Measurements from ENCODE around the gene ANTKMT. TPM values are rescaled to one million over a fixed set of nuclear protein-coding genes. Genes with fewer than 3 reads are reported as not detected.

Gene ANTKMT
- total RNA-seq, 1 donor from 2014 or later: 58.0 TPM

DNA sequence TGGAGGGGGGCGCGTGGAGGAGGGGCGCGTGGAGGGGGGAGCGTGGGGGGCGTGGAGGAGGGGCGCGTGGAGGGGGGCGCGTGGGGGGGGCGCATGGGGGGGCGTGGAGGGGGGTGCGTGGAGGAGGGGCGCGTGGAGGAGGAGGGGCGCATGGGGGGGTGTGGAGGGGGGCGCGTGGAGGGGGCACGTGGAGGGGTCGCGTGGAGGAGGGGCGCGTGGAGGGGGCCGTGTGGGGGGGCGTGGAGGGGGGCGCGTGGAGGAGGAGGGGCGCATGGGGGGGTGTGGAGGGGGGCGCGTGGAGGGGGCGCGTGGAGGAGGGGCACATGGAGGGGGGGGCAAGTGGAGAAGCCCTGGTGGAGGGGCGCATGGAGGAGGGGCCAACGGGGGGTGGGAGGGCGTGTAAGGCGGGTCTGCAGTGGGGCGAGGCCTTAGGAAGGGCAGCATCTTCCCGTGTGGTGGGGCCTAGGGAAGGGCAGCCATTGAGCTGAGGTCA, 46.8 kb downstream of the ANTKMT start:
- ChIA-PET POLR2A (no interaction called here), CTCF (no interaction called here)
- ATAC-seq (ENCODE audit: low read depth) (no peak), DNase-seq (no peak)
- H3K4me1 Mint-ChIP-seq: no peaks in the 10 kb centered on the region
- H3K27ac Mint-ChIP-seq: no peak overlapping the region
- H3K4me3 Mint-ChIP-seq: no peak overlapping the region
- H3K9me3 Mint-ChIP-seq: no peaks in the 10 kb centered on the region
- no peaks in the 10 kb centered on the region for H3K36me3 Mint-ChIP-seq (ENCODE audit: low read depth)
- no peaks in the 10 kb centered on the region for H3K27me3 Mint-ChIP-seq
- TF ChIP-seq, protein P1, sequence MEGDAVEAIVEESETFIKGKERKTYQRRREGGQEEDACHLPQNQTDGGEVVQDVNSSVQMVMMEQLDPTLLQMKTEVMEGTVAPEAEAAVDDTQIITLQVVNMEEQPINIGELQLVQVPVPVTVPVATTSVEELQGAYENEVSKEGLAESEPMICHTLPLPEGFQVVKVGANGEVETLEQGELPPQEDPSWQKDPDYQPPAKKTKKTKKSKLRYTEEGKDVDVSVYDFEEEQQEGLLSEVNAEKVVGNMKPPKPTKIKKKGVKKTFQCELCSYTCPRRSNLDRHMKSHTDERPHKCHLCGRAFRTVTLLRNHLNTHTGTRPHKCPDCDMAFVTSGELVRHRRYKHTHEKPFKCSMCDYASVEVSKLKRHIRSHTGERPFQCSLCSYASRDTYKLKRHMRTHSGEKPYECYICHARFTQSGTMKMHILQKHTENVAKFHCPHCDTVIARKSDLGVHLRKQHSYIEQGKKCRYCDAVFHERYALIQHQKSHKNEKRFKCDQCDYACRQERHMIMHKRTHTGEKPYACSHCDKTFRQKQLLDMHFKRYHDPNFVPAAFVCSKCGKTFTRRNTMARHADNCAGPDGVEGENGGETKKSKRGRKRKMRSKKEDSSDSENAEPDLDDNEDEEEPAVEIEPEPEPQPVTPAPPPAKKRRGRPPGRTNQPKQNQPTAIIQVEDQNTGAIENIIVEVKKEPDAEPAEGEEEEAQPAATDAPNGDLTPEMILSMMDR (IDR thresholded peaks at IDR 0.05): no peak
- intact Hi-C loops (cut with micrococcal nuclease): no loop called here

DNA sequence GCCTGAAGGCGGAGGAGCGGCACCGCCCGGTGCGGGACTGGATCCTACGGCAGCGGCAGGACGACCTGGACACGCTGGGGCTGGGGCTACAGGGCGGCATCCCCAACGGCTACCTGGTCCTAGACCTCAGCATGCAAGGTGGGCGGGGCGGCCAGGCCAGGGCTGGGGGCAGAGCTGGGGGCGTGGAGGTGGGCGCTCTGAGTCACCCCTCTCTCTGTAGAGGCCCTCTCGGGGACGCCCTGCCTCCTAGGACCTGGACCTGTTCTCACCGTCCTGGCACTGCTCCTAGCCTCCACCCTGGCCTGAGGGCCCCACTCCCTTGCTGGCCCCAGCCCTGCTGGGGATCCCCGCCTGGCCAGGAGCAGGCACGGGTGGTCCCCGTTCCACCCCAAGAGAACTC, 47.5 kb downstream of the ANTKMT start:
- no peaks in the 10 kb centered on the region for H3K4me1 Mint-ChIP-seq
- no peaks in the 10 kb centered on the region for H3K9me3 Mint-ChIP-seq
- intact Hi-C loops (cut with micrococcal nuclease): no loop called here
- ChIA-PET POLR2A (no interaction called here), CTCF (no interaction called here)
- no peak for DNase-seq
- no peak overlapping the region for H3K4me3 Mint-ChIP-seq
- no peak for ATAC-seq (ENCODE audit: low read depth)
- no peaks in the 10 kb centered on the region for H3K36me3 Mint-ChIP-seq (ENCODE audit: low read depth)
- TF ChIP-seq, protein P1 (IDR thresholded peaks at IDR 0.05): no peak
- H3K27ac Mint-ChIP-seq: no peak overlapping the region
- H3K27me3 Mint-ChIP-seq: no peaks in the 10 kb centered on the region

DNA sequence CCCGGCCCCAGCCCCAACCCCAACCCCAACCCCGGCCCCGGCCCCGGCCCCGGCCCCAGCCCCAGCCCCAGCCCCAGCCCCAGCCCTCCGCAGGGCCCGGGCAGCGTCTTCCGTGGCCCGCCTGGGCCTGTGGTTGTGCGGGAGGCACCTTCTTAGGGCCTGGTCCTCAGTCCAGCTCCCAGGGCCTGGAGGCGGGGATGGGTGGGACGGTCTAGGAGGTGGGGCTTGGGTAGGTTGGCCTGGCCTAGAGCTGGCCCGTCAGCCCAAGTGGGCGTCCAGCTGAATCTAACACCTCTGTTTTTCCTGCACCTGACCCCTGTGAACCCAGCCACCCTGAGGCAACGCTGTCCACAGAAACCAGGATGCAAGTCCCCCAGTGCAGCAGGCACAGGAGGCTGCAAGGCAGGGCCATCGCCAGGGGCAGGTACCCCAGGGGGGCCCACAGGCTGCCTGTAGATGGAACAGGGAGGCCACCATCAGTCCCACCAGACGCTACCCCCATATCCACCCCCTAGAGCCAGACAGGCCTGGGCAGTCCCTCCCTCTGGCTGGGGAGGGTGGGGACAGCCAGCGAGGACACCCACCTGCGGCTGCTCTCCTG, 48.3 kb downstream of the ANTKMT start:
- intact Hi-C loops (cut with micrococcal nuclease): no loop called here
- DNase-seq: no peak
- no peak overlapping the region for H3K4me3 Mint-ChIP-seq
- CTCF ChIA-PET: no interaction called here
- no peak overlapping the region for H3K27ac Mint-ChIP-seq
- no peaks in the 10 kb centered on the region for H3K27me3 Mint-ChIP-seq
- POLR2A ChIA-PET: no interaction called here
- ATAC-seq (ENCODE audit: low read depth): no peak
- H3K36me3 Mint-ChIP-seq (ENCODE audit: low read depth): no peaks in the 10 kb centered on the region
- TF ChIP-seq, protein P1 (IDR thresholded peaks at IDR 0.05): no peak
- no peaks in the 10 kb centered on the region for H3K4me1 Mint-ChIP-seq
- H3K9me3 Mint-ChIP-seq: no peaks in the 10 kb centered on the region

DNA sequence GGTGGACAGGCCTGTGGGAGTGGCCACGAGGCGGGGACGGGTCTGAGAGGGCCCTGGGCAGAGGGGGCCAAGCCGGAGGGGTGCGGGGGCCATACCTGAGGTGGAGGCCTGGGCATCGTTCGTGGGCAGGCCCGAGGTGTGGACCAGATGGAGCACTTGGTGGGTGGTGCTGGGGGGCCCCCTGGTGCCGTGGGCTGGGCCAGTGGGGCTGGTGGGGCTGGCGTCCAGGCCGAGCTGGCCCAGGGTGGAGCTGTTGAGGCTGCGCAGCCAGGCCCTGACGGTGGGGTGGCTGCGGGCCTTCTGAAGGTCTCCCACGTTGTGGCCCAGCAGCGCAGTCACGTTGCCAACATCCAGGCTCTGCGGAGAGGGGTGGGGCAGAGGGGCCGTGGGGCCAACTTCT, 49.0 kb downstream of the ANTKMT start:
- ChIA-PET CTCF (no interaction called here), POLR2A (no interaction called here)
- H3K4me1 Mint-ChIP-seq: no peaks in the 10 kb centered on the region
- TF ChIP-seq, protein P1 (IDR thresholded peaks at IDR 0.05): no peak
- H3K27me3 Mint-ChIP-seq: no peaks in the 10 kb centered on the region
- intact Hi-C loops (cut with micrococcal nuclease): no loop called here
- no peak for DNase-seq
- H3K36me3 Mint-ChIP-seq (ENCODE audit: low read depth): no peaks in the 10 kb centered on the region
- no peak for ATAC-seq (ENCODE audit: low read depth)
- no peak overlapping the region for H3K4me3 Mint-ChIP-seq
- H3K9me3 Mint-ChIP-seq: no peaks in the 10 kb centered on the region
- H3K27ac Mint-ChIP-seq: no peak overlapping the region

DNA sequence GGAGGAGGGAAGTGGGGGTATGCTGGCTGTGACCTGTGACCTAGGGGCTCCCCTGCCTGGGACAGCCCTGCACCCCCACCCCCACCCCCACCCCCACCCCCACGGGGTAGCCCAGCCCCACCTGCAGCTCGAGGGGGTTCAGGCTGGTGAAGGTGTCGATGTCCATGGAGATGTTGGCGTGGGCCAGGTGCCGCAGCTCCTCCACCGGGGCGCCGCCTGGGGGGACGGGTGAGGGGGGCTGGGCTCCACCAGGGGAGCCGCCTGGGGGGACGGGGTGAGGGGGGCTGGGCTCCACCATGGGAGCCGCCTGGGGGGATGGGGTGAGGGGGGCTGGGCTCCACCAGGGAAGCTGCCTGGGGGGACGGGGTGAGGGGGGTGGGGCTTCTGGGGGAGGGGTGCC, 49.5 kb downstream of the ANTKMT start:
- ChIA-PET POLR2A (no interaction called here), CTCF (no interaction called here)
- DNase-seq (no peak), ATAC-seq (ENCODE audit: low read depth) (no peak)
- Mint-ChIP-seq H3K4me3 (no peak overlapping the region), H3K4me1 (no peaks in the 10 kb centered on the region), H3K27me3 (no peaks in the 10 kb centered on the region), H3K9me3 (no peaks in the 10 kb centered on the region), H3K36me3 (ENCODE audit: low read depth) (no peaks in the 10 kb centered on the region), H3K27ac (no peak overlapping the region)
- intact Hi-C loops (cut with micrococcal nuclease): no loop called here
- TF ChIP-seq, protein P1 (IDR thresholded peaks at IDR 0.05): no peak

Other genes with a start within 250 kb of the ANTKMT start
- gene CAPN15, start 193.4 kb upstream of the ANTKMT start, total RNA-seq: 77.0 and 95.1 TPM in 2 replicates
- gene PRR35, start 160.8 kb upstream of the ANTKMT start, total RNA-seq: not detected in 2 replicates
- gene NHLRC4, start 154.1 kb upstream of the ANTKMT start, total RNA-seq: 0.83 and 1.0 TPM in 2 replicates
- gene PIGQ, start 151.2 kb upstream of the ANTKMT start, total RNA-seq: 46.7 and 53.1 TPM in 2 replicates
- 10.5 and 13.1 TPM in 2 replicates for gene RAB40C, start 131.1 kb upstream of the ANTKMT start, total RNA-seq
- gene WFIKKN1, start 90.2 kb upstream of the ANTKMT start, total RNA-seq: 0.42 and 0.47 TPM in 2 replicates
- gene METTL26, start 84.8 kb upstream of the ANTKMT start, total RNA-seq: 48.7 and 49.9 TPM in 2 replicates
- gene MCRIP2, start 79.3 kb upstream of the ANTKMT start, total RNA-seq: 29.4 and 38.9 TPM in 2 replicates
- gene WDR90, start 71.8 kb upstream of the ANTKMT start, total RNA-seq: 24.8 and 33.7 TPM in 2 replicates
- gene RHOT2, start 53.0 kb upstream of the ANTKMT start, total RNA-seq: 141 and 170 TPM in 2 replicates
- 0.24 TPM in 1 of 2 replicates, not detected in the other for gene RHBDL1, start 45.5 kb upstream of the ANTKMT start, total RNA-seq
- gene STUB1, start 40.7 kb upstream of the ANTKMT start, total RNA-seq: 75.4 and 81.2 TPM in 2 replicates
- 41.4 and 47.0 TPM in 2 replicates for gene JMJD8, start 36.8 kb upstream of the ANTKMT start, total RNA-seq
- gene WDR24, start 30.7 kb upstream of the ANTKMT start, total RNA-seq: 13.9 and 14.8 TPM in 2 replicates
- gene FBXL16, start 15.3 kb upstream of the ANTKMT start, total RNA-seq: 0.75 and 0.88 TPM in 2 replicates
- 5.0 and 6.7 TPM in 2 replicates for gene METRN, start 6.0 kb upstream of the ANTKMT start, total RNA-seq
- 4.8 and 7.8 TPM in 2 replicates for gene CCDC78, start 5.3 kb downstream of the ANTKMT start, total RNA-seq
- 10.8 and 10.9 TPM in 2 replicates for gene HAGHL, start 6.0 kb downstream of the ANTKMT start, total RNA-seq
- 42.4 and 43.1 TPM in 2 replicates for gene CIAO3, start 19.9 kb downstream of the ANTKMT start, total RNA-seq
- gene MSLN, start 39.6 kb downstream of the ANTKMT start, total RNA-seq: not detected in 2 replicates
- 32.2 and 35.3 TPM in 2 replicates for gene RPUSD1, start 67.2 kb downstream of the ANTKMT start, total RNA-seq
- gene CHTF18, start 67.5 kb downstream of the ANTKMT start, total RNA-seq: 42.4 and 45.5 TPM in 2 replicates
- not detected in 2 replicates for gene GNG13, start 79.6 kb downstream of the ANTKMT start, total RNA-seq
- gene LMF1, start 249.8 kb downstream of the ANTKMT start, total RNA-seq: 30.7 and 36.1 TPM in 2 replicates

All from activated B cell treated with CpG ODN at 0.5 μM for 24 hours (primary cell).